Neuronal stem cell (in vitro differentiated cells): ENCODE data around the gene CXCL13.

Experiments
- DNase-seq: peaks from one replicate; pipeline ENCODE4 v3.0.0-alpha.2; 2013; ENCODE audit warnings: low spot score
- H2AFZ ChIP-seq: one replicate; pipeline ENCODE4 v1.6.1; 2013; ENCODE audit warnings: mild to moderate bottlenecking, low read length, inconsistent platforms
- H2AK5ac ChIP-seq: 2 replicates; pipeline ENCODE4 v1.6.1; 2013; ENCODE audit warnings: low read depth, mild to moderate bottlenecking, inconsistent platforms, low read length, moderate library complexity, mixed read lengths
- H2BK120ac ChIP-seq: 2 replicates; pipeline ENCODE4 v1.6.1; 2013; ENCODE audit warnings: low read depth, mild to moderate bottlenecking, inconsistent platforms, low read length, moderate library complexity, mixed read lengths
- H2BK12ac ChIP-seq: one replicate; pipeline ENCODE4 v1.6.1; 2013; ENCODE audit warnings: low read length, inconsistent platforms
- H2BK15ac ChIP-seq: 2 replicates; pipeline ENCODE4 v1.6.1; 2013; ENCODE audit warnings: mild to moderate bottlenecking, low read length, inconsistent platforms, mixed read lengths
- H2BK5ac ChIP-seq: one replicate; pipeline ENCODE4 v1.6.1; 2013; ENCODE audit warnings: inconsistent platforms, mild to moderate bottlenecking, low read length, moderate library complexity
- H3K14ac ChIP-seq: one replicate; pipeline ENCODE4 v1.6.1; 2013; ENCODE audit warnings: low read length, inconsistent platforms
- H3K18ac ChIP-seq: 2 replicates; pipeline ENCODE4 v1.6.1; 2013; ENCODE audit warnings: low read length, inconsistent platforms
- H3K23ac ChIP-seq: 2 replicates; pipeline ENCODE4 v1.6.1; 2013; ENCODE audit warnings: low read depth, mild to moderate bottlenecking, mixed read lengths, low read length, inconsistent platforms; ENCODE audit not compliant: poor library complexity
- H3K27ac ChIP-seq: replicated peaks from 3 replicates; pipeline ENCODE4 v1.5.1; 2013; ENCODE audit warnings: low read length, inconsistent platforms
- H3K27me3 ChIP-seq, 3 experiments: 2 replicates each; pipeline ENCODE4 v1.6.1; 2013; ENCODE audit warnings: low read length in 3 of 3, mild to moderate bottlenecking in 2 of 3, inconsistent platforms in 1 of 3, low read depth in 1 of 3, mixed read lengths in 1 of 3, moderate library complexity in 1 of 3; ENCODE audit not compliant: control insufficient read depth in 3 of 3, insufficient read depth in 3 of 3
- H3K36me3 ChIP-seq, 2 donors: replicated peaks in 1 of 2; 2 replicates each; pipeline ENCODE4 v1.6.1; 2013; ENCODE audit warnings: low read length in 2 of 2; ENCODE audit not compliant: control insufficient read depth in 2 of 2, insufficient read depth in 2 of 2
- H3K4ac ChIP-seq: 2 replicates; pipeline ENCODE4 v1.6.1; 2013; ENCODE audit warnings: inconsistent platforms, mild to moderate bottlenecking, low read length, moderate library complexity
- H3K4me1 ChIP-seq, 2 donors: 1 replicate in 1 of 2; 2 replicates in 1 of 2; pipeline ENCODE4 v1.6.1; 2013; ENCODE audit warnings: low read length in 2 of 2, low read depth in 1 of 2; ENCODE audit not compliant: control insufficient read depth in 2 of 2, insufficient read depth in 1 of 2
- H3K4me2 ChIP-seq: one replicate; pipeline ENCODE4 v1.6.1; 2013; ENCODE audit warnings: mild to moderate bottlenecking, low read length, inconsistent platforms; ENCODE audit not compliant: insufficient read depth, poor library complexity, severe bottlenecking
- H3K4me3 ChIP-seq, 2 donors: 2 replicates each; pipeline ENCODE4 v1.5.1; 2013; ENCODE audit warnings: low read length in 2 of 2, mild to moderate bottlenecking in 2 of 2, inconsistent platforms in 1 of 2, moderate library complexity in 1 of 2
- H3K79me1 ChIP-seq: one replicate; pipeline ENCODE4 v1.6.1; 2013; ENCODE audit warnings: low read depth, mild to moderate bottlenecking, inconsistent platforms, low read length, moderate library complexity
- H3K9ac ChIP-seq: one replicate; pipeline ENCODE4 v1.6.1; 2013; ENCODE audit warnings: mild to moderate bottlenecking, low read depth, low read length, inconsistent platforms; ENCODE audit not compliant: poor library complexity
- H3K9me3 ChIP-seq, 2 donors: replicated peaks in 1 of 2; 2 replicates each; pipeline versions ENCODE3 to v1.6.1; 2013; ENCODE audit warnings: low read length in 2 of 2, mild to moderate bottlenecking in 2 of 2, inconsistent platforms in 1 of 2, low read depth in 1 of 2, mixed read lengths in 1 of 2, moderate library complexity in 1 of 2; ENCODE audit not compliant: control insufficient read depth in 2 of 2, insufficient read depth in 1 of 2
- H4K8ac ChIP-seq: one replicate; pipeline ENCODE4 v1.6.1; 2013; ENCODE audit warnings: low read depth, mild to moderate bottlenecking, inconsistent platforms, low read length, moderate library complexity
- H4K91ac ChIP-seq: one replicate; pipeline ENCODE4 v1.6.1; 2013; ENCODE audit warnings: low read length, low read depth, mild to moderate bottlenecking, inconsistent platforms; ENCODE audit not compliant: poor library complexity
- WGBS, 2 donors: extraction: QIAGEN DNeasy Blood & Tissue Kit; methylation state at CpG; one replicate each; pipeline ENCODE4 v1.1.7; 2013; ENCODE audit warnings: missing lambda C conversion rate in 2 of 2, mixed read lengths in 1 of 2; ENCODE audit not compliant: insufficient read length in 2 of 2, insufficient replicate concordance in 1 of 2; ENCODE audit errors: extremely low coverage in 2 of 2; 5-methylcytosine and 5-hydroxymethylcytosine counted together

Gene CXCL13

GRCh38 chr4:77578145-77578544 lies 27.5 kb upstream of the CXCL13 start:
- H2BK5ac ChIP-seq, result no peak overlapping the region
- no peak overlapping the region for H2BK120ac ChIP-seq
- no peak overlapping the region for H3K4me3 ChIP-seq
- no peak overlapping the region for H3K23ac ChIP-seq
- no peak overlapping the region for H4K8ac ChIP-seq
- no peak overlapping the region for H2BK15ac ChIP-seq
- no peaks in the 10 kb centered on the region for H3K36me3 ChIP-seq
- H3K27ac ChIP-seq, result no peak overlapping the region
- no peak overlapping the region for H3K18ac ChIP-seq
- no peaks in the 10 kb centered on the region for H3K27me3 ChIP-seq
- H3K14ac ChIP-seq, result no peak overlapping the region
- no peak overlapping the region for H2BK12ac ChIP-seq
- H3K9ac ChIP-seq, result no peak overlapping the region
- no peaks in the 10 kb centered on the region for H3K9me3 ChIP-seq
- no peak for DNase-seq
- no peaks in the 10 kb centered on the region for H3K4me1 ChIP-seq
- no peak overlapping the region for H3K4ac ChIP-seq
- H3K79me1 ChIP-seq, result no peaks in the 10 kb centered on the region
- no peak overlapping the region for H4K91ac ChIP-seq
- H2AFZ ChIP-seq, result no peak overlapping the region
- H2AK5ac ChIP-seq, result no peak overlapping the region
- no peak overlapping the region for H3K4me2 ChIP-seq
- no CpG with 5 or more reads among the region's 2 CpGs for WGBS, 2 donors

- Histone ChIP-seq H3K9me3 (no peaks in the 10 kb centered on the region), H2BK120ac (no peak overlapping the region), H4K8ac (no peak overlapping the region), H3K14ac (no peak overlapping the region), H3K23ac (no peak overlapping the region), H3K4me1 (no peaks in the 10 kb centered on the region), H3K4ac (no peak overlapping the region), H3K9ac (no peak overlapping the region), H3K4me3 (no peak overlapping the region), H3K4me2 (no peak overlapping the region), H2BK12ac (no peak overlapping the region), H2AFZ (no peak overlapping the region), H2BK5ac (no peak overlapping the region), H3K18ac (no peak overlapping the region), H4K91ac (no peak overlapping the region), H3K27ac (no peak overlapping the region), H3K27me3 (no peaks in the 10 kb centered on the region), H3K36me3 (no peaks in the 10 kb centered on the region), H2BK15ac (no peak overlapping the region), H3K79me1 (no peaks in the 10 kb centered on the region), H2AK5ac (no peak overlapping the region)
- no peak for DNase-seq
- WGBS, 2 donors, result no CpG with 5 or more reads among the region's 2 CpGs
Observed at GRCh38 chr4:77579406-77580076, 26.1 kb upstream of the CXCL13 start.

GRCh38 chr4:77581724-77582123 lies 23.9 kb upstream of the CXCL13 start:
- Histone ChIP-seq H3K4me1 (no peaks in the 10 kb centered on the region), H2AFZ (no peak overlapping the region), H4K8ac (no peak overlapping the region), H2BK15ac (no peak overlapping the region), H2BK120ac (no peak overlapping the region), H4K91ac (no peak overlapping the region), H2BK5ac (no peak overlapping the region), H3K14ac (no peak overlapping the region), H3K18ac (no peak overlapping the region), H3K27ac (no peak overlapping the region), H3K4me3 (no peak overlapping the region), H3K23ac (no peak overlapping the region), H3K79me1 (no peaks in the 10 kb centered on the region), H3K4ac (no peak overlapping the region), H3K9ac (no peak overlapping the region), H3K4me2 (no peak overlapping the region), H3K9me3 (no peaks in the 10 kb centered on the region), H3K27me3 (no peaks in the 10 kb centered on the region), H2BK12ac (no peak overlapping the region), H2AK5ac (no peak overlapping the region), H3K36me3 (no peaks in the 10 kb centered on the region)
- DNase-seq, result no peak
- WGBS, 2 donors, result no CpG with 5 or more reads among the region's 4 CpGs

GRCh38 chr4:77582156-77582555 lies 23.5 kb upstream of the CXCL13 start:
- no peak overlapping the region for H4K91ac ChIP-seq
- no peak for DNase-seq
- no peak overlapping the region for H3K9ac ChIP-seq
- H3K4me3 ChIP-seq, result no peak overlapping the region
- H3K4me1 ChIP-seq, result no peaks in the 10 kb centered on the region
- H3K36me3 ChIP-seq, result no peaks in the 10 kb centered on the region
- H3K18ac ChIP-seq, result no peak overlapping the region
- no peak overlapping the region for H2BK15ac ChIP-seq
- no peak overlapping the region for H3K4me2 ChIP-seq
- H2BK120ac ChIP-seq, result no peak overlapping the region
- H3K79me1 ChIP-seq, result no peaks in the 10 kb centered on the region
- H2BK12ac ChIP-seq, result no peak overlapping the region
- H3K4ac ChIP-seq, result no peak overlapping the region
- no peak overlapping the region for H3K23ac ChIP-seq
- H3K27me3 ChIP-seq, result no peaks in the 10 kb centered on the region
- no CpG with 5 or more reads among the region's 2 CpGs for WGBS, 2 donors
- no peak overlapping the region for H2AFZ ChIP-seq
- no peak overlapping the region for H2BK5ac ChIP-seq
- H3K9me3 ChIP-seq, result no peaks in the 10 kb centered on the region
- no peak overlapping the region for H3K14ac ChIP-seq
- no peak overlapping the region for H3K27ac ChIP-seq
- no peak overlapping the region for H2AK5ac ChIP-seq
- H4K8ac ChIP-seq, result no peak overlapping the region
